GM20431 (cell line): ENCODE data around the gene MAP3K12.
"Not testable (repeated sequence)": the region's sequence is repeated elsewhere in the genome, so short reads cannot be mapped to it uniquely, and the experiment has no call there.

Source experiments
- in situ Hi-C: fragments of 300-500 bp; cut with MseI, MboI; formaldehyde crosslinking; loops from one replicate; pipeline ENCODE4 v1.15.0; 2020; ENCODE audit warnings: low sequenced_read_pairs; ENCODE audit not compliant: unreplicated experiment

Gene MAP3K12

GRCh38 chr12:53452159-53453077 is 46.8 kb downstream of the MAP3K12 start:
- in situ Hi-C loops = no loop called here

GRCh38 chr12:53451661-53452158 is 47.5 kb downstream of the MAP3K12 start, which contains the start of gene PCBP2:
Gene PCBP2 (plus strand): TSS chr12:53452102. CDS start chr12:53454801, 2,699 bp downstream.
- in situ Hi-C loops = no loop called here

GRCh38 chr12:53450936-53451335 is 48.3 kb downstream of the MAP3K12 start:
- in situ Hi-C loops = no loop called here

- in situ Hi-C loops = not testable (repeated sequence)
Observed at GRCh38 chr12:53444593-53445325, 54.5 kb downstream of the MAP3K12 start.

GRCh38 chr12:53443955-53444354 is 55.3 kb downstream of the MAP3K12 start:
- in situ Hi-C loops = no loop called here

GRCh38 chr12:53441040-53441833 is 58.0 kb downstream of the MAP3K12 start, which contains the start of gene PRR13:
Gene PRR13 (plus strand): TSS chr12:53441734. CDS start chr12:53442715, 981 bp downstream.
- in situ Hi-C loops = no loop called here

- in situ Hi-C loops = not testable (repeated sequence)
Observed at GRCh38 chr12:53439582-53439981, 59.7 kb downstream of the MAP3K12 start.

GRCh38 chr12:53435326-53435725 is 63.9 kb downstream of the MAP3K12 start:
- in situ Hi-C loops = not testable (repeated sequence)

- in situ Hi-C loops = no loop called here
Observed at GRCh38 chr12:53431187-53431586, 68.1 kb downstream of the MAP3K12 start.

- in situ Hi-C loops = no loop called here
Observed at GRCh38 chr12:53430116-53430515, 69.1 kb downstream of the MAP3K12 start.
